EH (cell line): ENCODE measurements around the gene ZNF446.
"Not testable (repeated sequence)": the region's sequence is repeated elsewhere in the genome, so short reads cannot be mapped to it uniquely, and the experiment has no call there.

Experiments used
- DNase-seq: peaks from one replicate; pipeline ENCODE4 v3.0.0-alpha.2; 2015; ENCODE audit warnings: low read depth

ZNF446 gene

DNA sequence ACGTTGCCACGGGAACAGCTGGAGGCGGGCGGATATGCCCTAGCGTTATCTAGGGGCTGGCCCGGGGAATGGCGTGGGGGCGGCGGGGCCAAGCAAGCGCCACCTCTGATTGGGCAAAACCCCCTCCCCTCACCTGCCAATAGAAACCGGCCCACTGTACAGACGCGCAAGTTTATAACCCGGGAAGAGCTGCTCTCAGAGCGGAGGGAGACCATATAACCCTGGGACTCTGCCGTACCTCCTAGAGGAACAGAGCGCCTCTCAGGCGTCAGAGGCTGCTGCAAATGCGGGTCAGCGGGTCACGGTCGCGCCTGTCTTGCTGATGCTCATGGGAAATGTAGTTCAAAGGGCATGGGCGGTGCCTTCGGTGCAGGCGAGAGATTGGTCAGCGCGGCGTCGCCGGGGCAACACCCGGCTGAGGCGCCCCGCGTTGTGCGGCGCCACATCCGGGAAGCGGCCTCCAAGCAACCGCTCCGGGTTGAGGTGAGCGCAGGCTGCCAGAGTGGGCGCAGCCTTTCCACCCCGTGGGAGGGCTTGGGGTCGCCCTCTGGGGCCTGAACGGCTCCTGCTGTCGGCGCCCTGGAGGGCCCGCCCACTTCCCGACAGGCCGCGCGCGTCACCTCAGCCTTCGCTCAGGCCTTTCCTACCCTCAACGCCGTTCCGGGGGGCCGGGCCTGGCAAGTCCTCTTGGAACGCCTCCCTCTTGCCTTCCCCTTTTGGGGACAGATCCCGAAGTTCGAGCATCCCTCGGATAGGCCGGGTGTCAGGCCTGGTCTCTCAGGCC, at the start of gene ZNF446:
Gene ZNF446, plus strand, starts transcription at position 639 of the 784 bp plus-strand sequence. CDS start 867 bp downstream, outside the sequence.
- DNase-seq = peak; percentile 98

DNA sequence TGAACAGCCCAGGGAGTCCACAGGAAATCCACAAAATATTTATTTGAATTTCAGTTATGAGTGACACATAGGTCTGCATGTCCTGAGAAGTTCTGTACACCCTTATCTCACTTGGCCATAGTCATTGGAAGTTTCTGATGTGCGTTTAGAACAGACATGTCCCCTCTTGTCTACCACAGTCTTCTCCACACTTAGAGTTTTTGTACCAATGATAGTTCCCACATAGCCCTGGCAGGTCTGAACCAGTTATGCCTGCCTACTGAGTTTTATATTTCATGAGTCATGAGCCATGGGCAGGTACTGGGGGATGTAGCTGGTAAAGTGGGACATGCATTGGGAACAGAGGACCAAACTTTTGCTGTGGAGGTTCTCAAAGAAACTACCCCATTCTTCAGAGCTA, 47.5 kb upstream of the ZNF446 start:
- no peak for DNase-seq

DNA sequence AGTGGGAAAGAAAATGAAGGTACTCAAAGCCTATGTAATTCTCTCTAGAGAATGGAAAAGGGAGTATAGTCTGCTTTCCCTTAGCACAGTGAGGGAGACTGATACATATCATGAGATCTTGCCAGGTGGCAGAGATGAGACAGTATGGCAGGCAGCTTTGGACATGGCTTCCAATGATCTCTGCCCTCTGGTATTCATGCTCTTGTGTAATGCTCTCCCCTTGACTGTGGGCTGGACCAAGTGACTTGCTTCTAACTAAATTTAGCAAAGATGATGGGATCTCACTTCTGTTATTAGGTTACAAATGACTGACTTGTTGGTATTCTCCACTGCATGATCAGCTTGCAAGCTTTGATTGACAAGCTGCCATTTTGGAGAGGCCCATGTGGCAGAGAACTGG, 46.4 kb upstream of the ZNF446 start:
- DNase-seq = no peak

DNA sequence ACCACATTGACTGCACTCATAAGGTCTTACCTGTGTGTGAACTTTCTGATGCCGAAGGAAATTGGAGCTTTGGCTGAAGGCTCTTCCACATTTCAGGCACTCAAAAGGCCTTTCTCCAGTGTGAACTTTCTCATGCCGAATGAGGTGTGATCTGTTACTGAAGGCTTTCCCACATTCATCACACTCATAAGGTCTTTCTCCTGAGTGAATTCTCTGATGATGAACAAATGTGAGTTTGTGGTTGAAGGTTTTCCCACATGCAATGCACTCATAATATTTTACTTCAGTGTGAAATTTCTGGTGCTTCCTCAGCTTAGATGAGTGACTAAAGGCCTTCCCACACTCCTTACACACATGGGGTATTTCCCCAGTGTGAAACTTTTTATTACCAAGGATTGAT, 41.9 kb upstream of the ZNF446 start:
- no peak for DNase-seq

DNA sequence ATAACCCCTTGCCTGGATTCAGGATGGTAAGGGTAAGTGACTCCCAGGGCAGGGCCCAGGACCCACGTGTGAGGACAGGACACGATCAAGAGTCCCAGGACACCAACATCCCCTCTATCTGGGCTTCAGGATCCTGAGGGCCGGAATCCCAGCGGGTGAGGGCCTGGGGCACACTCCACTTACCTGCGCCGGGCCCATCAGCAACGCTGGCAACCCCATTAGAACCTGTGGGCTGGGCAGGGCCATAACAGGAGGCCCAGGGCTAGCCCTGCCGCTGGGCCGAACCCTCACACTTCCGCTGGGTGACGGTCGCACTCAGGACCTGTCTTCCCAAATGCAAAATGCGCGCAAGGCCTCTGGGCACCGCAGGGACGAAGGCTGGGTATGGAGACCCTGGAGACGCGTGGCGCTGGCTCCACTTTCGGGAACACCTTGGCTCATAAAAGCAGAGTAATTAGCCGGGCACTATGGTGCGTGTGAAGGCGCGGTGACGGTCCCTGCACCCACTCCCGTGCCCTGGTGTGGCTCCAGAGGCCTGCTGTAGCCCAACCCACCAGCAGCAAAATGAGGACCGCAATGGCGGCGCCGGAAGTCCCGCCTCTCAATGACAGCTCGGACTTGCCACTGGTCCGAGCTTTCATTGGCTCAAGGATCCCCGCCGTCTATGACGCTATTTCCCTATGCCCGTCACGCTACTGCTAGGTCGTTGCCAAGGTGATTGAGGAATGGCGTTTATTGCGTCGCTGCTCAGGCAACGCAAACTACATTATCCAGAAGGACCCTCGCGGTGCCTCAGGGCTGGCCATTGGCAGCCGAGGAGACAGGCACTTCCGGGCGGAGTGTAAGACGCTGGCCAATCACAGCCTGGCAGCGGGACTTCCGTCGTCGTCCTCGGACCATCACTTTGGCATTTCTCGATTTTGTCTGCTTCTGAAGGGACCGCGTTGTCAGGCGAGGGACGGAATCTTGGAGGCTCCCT, 36.3 kb upstream of the ZNF446 start, which contains the start of gene ZNF132:
Gene ZNF132, minus strand, starts transcription at position 578 of the 979 bp plus-strand sequence. Its CDS starts 332 bp downstream, at position 246.
- DNase-seq = peak; percentile 100

DNA sequence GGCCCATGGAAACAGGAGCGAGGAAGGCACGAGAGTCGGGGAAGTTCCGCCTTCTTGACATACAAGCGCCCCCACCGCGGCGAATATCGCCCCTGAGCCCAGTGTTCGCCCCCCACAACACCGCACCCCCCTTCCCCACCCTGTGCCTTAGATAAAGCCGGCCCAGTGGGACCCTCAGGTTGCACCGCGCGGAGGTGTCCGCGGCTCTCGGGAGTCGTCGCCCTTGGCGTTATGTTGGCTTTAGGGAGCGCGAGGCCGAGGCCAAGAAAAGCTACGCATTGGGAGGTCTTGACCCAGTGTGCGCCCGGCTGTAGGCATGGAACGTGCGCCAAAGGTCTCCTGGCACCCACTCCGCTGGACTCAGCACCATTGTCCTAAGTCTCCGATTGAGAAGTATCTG, 35.6 kb upstream of the ZNF446 start:
- DNase-seq = no peak

DNA sequence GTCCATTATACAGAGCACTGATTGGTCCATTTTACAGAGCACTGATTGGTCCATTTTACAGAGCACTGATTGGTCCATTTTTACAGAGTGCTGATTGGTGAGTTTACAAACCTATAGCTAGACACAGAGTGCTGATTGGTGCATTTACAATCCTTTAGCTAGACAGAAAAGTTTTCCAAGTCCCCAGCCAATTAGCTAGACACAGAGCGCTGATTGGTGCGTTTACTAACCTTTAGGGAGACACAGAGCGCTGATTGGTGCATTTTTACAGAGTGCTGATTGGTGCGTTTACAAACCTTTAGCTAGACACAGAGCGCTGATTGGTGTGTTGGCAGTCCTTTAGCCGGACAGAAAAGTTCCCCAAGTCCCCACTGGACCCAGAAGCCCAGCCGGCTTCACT, 33.2 kb upstream of the ZNF446 start:
- DNase-seq = not testable (repeated sequence)

DNA sequence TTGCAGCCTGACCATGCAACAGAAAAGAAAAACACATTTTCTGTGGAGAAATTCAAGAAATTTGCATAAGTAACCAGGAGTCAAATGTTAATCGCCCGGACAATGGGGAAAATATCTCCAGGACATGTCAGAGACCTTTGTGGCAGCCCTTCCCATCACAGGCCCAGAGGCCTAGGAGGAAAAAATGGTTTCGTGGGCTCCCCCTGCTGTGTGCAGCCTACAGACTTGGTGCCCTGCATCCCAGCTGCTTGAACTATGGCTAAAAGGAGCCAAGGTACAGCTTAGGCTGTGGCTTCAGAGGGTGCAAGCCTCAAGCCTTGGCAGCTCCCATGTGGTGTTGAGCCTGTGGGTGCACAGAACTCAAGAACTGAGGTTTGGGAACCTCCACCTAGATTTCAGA, 27.3 kb upstream of the ZNF446 start:
- not testable (repeated sequence) for DNase-seq

DNA sequence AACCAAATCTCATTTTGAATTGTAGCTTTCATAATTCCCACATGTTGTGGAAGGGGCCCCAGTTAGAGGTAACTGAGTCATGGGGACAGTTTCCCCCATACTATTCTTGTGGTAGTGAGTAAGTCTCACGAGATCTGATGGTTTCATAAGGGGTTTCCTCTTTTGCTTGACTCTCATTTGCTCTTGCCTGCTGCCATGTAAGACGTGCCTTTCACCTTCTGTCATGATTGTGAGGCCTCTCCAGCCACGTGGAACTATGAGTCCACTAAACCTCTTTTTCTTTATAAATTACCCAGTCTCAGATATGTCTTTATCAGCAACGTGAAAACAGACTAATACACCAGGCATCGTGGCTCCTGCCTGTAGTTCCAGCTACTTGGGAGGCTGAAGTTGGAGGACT, 26.2 kb upstream of the ZNF446 start:
- not testable (repeated sequence) for DNase-seq

DNA sequence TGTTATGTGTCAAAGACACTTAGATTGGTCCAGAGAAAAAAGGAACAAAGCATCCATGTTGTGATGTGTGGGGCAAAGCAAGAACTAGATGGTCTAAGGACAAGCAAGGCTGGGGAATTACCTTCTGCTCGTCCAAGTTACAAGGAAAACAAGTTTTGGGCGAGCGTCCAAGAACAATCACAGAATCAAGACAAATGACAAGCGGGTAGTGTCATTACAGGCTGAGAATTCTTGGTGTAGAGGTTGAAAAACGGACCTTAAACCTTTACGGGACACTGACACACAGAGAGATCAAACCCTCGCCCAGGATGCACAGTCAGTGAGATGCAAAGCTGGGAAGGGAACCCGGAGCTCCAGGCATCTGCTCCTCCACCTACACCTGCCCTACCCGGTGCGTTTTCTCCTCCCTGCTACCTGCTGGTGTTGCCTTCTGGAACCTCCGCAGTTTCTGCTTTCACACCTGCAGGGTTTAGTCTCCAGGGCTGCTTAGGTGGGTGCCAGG, 25.2 kb upstream of the ZNF446 start:
- no peak for DNase-seq

DNA sequence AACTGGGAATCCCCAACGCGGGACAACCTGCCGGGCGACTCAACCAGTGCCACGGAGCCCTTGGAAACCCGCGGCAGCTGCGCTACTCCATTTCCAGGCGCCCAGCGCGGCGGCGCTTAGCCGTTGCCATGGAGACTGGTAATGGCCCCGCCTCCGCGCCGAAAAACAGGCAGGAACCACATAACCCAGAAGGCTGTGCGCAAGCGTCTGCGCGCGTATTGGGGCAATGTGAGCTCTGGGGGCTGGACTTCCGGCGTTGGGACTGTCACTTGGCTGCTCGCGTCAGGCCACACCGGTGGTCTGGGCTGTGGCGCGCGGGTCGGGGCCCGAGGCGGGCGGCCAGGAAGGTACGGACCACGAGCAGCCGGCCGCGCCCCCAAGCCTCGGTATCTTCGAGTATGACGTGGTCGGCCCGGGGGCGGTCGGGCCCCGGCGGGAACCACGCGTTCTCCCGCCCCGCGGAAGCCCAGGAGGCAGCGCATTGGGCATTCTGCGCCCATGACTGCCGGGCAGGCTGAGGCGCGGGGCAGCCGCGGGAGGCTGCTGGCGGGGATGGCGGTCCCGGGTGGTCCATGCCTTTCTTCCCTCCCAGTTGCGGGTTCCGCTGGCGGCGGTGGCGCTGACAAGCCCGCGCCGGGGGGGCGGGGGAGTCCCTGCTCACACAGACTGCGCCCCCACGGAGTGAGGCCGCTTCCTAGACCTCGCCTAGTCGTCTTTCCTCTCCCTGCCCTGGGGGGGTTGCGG, 24.6 kb upstream of the ZNF446 start, which contains the start of gene ZNF324B:
Gene ZNF324B, plus strand, starts transcription at position 265 of the 744 bp plus-strand sequence. CDS start 2,080 bp downstream, outside the sequence.
- DNase-seq = peak; percentile 95

DNA sequence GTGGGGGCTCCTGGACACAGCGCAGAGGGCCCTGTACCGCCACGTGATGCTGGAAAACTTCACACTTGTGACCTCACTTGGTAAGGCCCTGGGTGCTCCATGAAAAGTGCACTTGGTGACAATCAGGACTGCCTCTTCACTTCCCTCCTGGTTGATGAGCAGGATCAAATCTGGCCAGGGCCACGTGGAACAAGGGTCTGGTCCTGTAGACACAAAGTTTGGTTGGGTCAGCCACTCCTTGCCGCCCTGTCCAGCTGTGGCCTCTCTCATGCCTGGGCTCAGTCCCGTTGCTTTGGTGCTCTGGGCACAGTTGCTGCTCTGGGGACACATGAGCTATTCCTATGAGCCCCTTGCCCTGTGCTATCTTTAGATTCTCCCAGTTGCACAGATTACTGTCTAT, 22.4 kb upstream of the ZNF446 start:
- DNase-seq = no peak

DNA sequence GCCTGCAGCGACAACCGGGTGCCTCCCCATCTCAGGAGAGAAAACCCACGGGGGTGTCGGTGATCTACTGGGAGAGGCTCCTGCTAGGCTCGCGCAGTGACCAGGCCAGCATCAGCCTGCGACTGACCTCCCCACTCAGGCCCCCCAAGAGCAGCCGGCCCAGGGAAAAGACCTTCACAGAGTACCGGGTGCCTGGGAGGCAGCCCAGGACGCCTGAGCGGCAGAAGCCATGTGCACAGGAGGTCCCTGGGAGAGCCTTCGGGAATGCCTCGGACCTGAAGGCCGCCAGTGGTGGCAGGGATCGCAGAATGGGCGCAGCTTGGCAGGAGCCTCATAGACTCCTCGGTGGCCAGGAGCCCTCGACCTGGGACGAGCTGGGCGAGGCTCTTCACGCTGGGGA, 20.8 kb upstream of the ZNF446 start:
- DNase-seq = no peak

DNA sequence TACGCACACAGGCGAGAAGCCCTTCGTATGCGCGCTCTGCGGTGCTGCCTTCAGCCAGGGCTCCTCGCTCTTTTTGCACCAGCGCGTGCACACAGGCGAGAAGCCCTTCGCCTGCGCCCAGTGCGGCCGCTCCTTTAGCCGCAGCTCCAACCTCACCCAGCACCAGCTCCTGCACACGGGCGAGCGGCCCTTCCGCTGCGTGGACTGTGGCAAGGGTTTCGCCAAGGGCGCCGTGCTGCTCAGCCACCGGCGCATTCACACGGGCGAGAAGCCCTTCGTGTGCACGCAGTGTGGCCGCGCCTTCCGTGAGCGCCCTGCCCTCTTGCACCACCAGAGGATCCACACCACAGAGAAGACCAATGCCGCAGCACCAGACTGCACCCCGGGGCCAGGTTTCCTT, 20.0 kb upstream of the ZNF446 start:
- DNase-seq = no peak

DNA sequence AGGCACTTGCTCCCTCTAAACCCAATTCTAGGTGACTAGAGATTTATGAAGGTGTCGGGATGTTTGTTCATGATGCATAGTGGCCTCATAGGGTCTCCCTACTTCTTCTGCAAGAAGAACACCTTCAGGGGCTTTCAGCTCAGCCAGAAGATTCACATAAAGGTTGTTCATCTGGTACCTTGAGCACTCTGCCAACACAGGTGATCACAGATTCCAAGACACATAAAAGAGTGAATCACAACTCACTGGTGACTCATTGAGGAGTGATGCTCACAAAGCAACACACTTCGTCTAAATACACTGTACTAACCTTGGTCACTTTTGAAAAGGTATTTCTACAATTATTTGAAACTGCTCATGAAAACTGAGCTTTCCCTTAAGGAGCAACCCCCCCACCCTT, 16.1 kb upstream of the ZNF446 start:
- DNase-seq = no peak

DNA sequence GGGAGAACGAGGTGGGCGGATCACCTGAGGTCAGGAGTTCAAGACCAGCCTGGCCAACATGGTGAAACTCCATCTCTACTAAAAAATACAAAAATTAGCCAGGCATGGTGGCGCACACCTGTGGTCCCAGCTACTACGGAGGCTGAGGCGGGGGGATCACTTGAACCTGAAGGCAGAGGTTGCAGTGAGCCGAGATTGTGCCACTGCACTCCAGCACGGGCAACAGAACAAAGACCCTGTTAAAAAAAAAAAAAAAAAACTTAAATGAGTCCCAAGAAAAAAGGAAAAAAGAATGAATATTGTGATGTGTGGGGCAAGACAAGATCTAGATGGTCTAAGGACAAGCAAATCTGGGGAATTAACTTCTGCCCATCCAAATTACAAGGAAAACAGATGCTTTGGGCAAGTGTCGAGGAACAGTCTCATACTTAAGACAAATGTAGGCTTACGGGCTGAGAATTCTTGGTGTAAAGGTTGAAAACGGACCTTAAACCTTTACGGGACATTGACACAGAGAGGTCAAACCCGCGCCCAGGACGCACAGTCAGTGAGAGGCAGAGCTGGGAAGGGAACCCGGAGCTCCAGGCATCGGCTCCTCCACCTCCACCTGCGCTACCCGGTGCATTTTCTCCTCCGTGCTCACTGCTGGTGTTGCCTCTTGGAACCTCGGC, 9.9 kb upstream of the ZNF446 start:
- DNase-seq = no peak

DNA sequence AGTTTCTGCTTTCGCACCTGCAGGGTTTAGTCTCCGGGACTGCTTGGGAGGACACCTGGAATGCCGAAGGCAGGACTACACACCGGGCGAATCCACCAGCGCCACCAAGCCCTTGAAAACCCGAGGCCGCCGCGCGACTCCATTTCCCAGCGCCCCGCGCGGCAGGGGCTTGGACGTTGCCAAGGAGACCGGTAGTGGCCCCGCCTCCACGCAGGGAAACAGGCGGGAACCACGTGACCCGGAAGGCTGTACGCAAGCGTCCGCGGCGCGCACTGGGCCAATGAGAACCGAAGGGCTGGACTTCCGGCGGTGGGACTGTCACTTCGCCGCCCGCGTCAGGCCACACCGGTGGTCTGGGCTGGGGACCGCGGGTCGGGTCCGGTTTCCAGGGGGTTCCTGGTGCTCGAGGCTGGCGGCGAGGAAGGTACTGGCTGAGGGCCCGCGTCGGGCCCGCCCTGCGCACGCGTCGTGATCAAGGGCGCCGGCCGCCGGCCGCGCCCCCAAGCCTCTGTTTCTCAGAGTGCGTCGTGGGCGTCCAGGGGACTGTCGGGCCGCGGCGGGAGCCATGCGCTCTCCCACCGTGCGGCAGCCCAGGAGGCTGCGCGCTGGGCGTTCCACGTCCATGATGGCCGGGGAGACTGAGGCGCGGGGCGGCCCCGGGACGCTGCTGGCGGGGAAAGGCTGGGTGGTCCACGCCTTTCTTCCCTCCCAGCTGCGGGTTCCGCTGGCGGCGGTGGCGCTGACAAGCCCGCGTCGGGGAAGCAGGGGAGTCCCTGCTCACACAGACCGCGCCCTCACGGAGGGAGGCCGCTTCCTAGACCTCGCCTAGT, 9.2 kb upstream of the ZNF446 start, which contains the start of gene ZNF324:
Gene ZNF324, plus strand, starts transcription at position 321 of the 830 bp plus-strand sequence. CDS start 2,106 bp downstream, outside the sequence.
- peak; percentile 95 for DNase-seq

DNA sequence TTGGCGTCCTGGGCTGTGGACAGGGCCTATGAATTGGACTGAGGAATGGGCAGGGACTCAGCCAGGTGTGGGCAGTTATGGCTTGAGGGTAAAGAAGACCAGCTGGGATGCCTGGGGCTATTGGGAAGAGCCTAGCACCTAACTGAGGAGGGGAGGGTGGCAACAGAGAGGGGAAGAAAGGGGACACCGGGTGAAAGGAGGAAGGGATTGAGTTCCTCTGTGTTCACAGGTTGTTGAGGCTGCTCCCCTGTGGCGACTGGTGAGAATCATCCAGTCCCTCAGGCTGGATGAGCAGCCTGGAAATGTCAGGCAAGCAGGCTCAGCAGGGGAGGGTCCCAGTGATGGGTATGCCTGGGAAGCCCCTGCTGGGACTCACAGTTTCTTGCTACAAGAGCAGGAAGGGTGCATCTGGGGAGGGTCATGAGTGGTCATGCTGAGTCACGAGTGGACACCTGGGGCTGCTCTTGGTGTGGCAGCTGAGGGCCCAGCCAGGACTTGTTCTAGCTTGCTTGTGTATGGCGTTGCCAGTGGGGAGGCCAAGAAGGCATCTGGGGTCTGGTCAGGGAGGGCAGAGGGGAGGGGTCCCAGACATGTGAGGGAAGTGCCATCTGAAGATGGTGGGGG, 7.8 kb upstream of the ZNF446 start:
- no peak for DNase-seq

DNA sequence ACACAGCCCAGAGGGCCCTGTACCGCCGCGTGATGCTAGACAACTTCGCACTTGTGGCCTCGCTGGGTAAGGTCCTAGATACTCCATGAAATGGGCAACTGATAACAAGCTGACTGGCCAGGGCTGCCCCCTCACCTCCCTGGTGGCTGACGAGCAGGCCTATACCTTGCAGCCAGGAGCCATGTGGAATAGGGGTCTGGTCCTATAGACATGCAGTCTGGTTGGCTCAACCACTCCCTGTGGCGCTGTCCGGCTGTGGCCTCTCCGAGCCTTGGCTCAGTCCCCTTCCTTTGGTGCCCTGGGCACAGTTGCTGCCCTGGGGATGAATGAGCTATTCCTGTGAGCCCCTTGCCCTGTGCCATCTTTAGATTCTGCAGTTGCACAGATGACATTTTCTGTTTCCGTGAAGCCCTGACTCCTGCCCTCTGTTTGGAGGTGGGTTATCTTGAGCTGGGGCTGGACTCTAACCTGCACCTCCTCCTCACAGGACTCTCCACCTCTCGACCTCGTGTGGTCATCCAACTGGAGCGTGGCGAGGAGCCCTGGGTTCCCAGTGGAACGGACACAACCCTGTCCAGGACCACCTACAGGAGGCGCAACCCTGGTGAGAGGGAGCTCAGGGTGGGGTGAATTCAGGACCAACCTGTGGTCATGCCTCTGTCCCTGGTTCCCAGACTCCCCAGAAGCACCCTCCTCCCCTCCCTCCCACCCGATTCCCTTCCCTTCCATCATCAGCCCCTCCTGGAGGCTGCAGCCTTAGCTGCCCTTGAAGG, 6.7 kb upstream of the ZNF446 start:
- no peak for DNase-seq
